ENCODE results near the gene PCDHA9. TPM values are rescaled to one million over a fixed set of nuclear protein-coding genes. Genes with fewer than 3 reads are reported as not detected.
"Not testable (repeated sequence)": the region's sequence is repeated elsewhere in the genome, so short reads cannot be mapped to it uniquely, and the experiment has no call there.

The PCDHA9 gene
- total RNA-seq, 2 donors from 2014 or later, result 0.04 TPM; not detected in 1

GRCh38 chr5:140835622-140836510 lies 12.3 kb upstream of the PCDHA9 start:
- Histone ChIP-seq H3K9me3 (peaks cover 0 to 49% of the 10 kb centered on the region in 2 donors), H3K27me3 (peaks cover 0 to 3% of the 10 kb centered on the region in 2 donors), H3K4me3 (no peak overlapping the region), H3K36me3 (no peaks in the 10 kb centered on the region), H3K27ac (no peak overlapping the region), H3K4me1 (no peaks in the 10 kb centered on the region)
- TF ChIP-seq, protein P1, sequence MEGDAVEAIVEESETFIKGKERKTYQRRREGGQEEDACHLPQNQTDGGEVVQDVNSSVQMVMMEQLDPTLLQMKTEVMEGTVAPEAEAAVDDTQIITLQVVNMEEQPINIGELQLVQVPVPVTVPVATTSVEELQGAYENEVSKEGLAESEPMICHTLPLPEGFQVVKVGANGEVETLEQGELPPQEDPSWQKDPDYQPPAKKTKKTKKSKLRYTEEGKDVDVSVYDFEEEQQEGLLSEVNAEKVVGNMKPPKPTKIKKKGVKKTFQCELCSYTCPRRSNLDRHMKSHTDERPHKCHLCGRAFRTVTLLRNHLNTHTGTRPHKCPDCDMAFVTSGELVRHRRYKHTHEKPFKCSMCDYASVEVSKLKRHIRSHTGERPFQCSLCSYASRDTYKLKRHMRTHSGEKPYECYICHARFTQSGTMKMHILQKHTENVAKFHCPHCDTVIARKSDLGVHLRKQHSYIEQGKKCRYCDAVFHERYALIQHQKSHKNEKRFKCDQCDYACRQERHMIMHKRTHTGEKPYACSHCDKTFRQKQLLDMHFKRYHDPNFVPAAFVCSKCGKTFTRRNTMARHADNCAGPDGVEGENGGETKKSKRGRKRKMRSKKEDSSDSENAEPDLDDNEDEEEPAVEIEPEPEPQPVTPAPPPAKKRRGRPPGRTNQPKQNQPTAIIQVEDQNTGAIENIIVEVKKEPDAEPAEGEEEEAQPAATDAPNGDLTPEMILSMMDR (IDR thresholded peaks at IDR 0.05), result no peak
- no peak for DNase-seq (ENCODE audit: low spot score)

DNA sequence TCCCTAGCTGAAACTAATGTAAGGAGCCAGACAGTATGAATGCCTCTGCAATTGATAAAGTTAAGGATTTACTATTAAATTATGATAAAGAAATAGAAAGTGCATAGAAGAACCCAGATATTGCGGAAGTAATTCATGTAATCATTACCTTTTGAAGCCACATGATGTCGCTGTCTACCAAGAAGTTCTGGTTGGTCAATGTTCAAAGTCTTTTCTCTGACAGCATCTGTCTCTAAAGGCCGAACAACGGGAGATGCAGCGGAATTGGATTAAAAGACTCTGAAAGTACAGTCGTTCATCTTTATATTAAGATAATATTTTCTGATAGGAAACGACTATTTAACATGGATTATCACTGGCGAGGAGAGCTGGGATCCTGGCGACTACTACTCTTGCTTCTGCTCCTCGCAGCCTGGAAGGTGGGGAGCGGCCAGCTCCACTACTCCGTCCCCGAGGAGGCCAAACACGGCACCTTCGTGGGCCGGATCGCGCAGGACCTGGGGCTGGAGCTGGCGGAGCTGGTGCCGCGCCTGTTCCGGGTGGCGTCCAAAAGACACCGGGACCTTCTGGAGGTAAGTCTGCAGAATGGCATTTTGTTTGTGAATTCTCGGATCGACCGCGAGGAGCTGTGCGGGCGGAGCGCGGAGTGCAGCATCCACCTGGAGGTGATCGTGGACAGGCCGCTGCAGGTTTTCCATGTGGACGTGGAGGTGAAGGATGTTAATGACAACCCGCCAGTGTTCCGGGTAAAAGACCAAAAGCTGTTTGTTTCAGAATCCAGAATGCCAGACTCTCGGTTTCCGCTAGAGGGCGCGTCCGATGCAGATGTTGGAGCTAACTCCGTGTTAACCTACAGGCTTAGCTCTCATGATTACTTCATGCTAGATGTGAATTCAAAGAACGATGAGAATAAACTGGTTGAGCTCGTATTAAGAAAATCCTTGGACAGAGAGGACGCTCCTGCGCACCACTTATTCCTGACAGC lies 6.9 kb upstream of the PCDHA9 start, which contains the start of gene PCDHA8:
TSS of gene PCDHA8 (plus strand) at position 210 of the 985 bp plus-strand sequence. CDS start at position 345, 135 bp downstream.
- no peaks in the 10 kb centered on the region for H3K27me3 ChIP-seq
- H3K27ac ChIP-seq, result no peak within 1 kb of the TSS
- H3K4me3 ChIP-seq, result no peak within 1 kb of the TSS
- TF ChIP-seq, protein P1 (IDR thresholded peaks at IDR 0.05), result peak in 1 of 2 donors; percentile 12
- no peaks in the 10 kb centered on the region for H3K36me3 ChIP-seq
- H3K4me1 ChIP-seq, result no peaks in the 10 kb centered on the region
- peaks cover 0 to 28% of the 10 kb centered on the region in 2 donors for H3K9me3 ChIP-seq
- no peak for DNase-seq (ENCODE audit: low spot score)

GRCh38 chr5:140842798-140843733 lies 5.1 kb upstream of the PCDHA9 start:
- H3K27me3 ChIP-seq, result no peaks in the 10 kb centered on the region
- H3K4me1 ChIP-seq, result no peaks in the 10 kb centered on the region
- peaks cover 0 to 24% of the 10 kb centered on the region in 2 donors for H3K9me3 ChIP-seq
- no peaks in the 10 kb centered on the region for H3K36me3 ChIP-seq
- no peak overlapping the region for H3K27ac ChIP-seq
- no peak for DNase-seq (ENCODE audit: low spot score)
- H3K4me3 ChIP-seq, result no peak overlapping the region
- TF ChIP-seq, protein P1 (IDR thresholded peaks at IDR 0.05), result no peak

GRCh38 chr5:140849831-140850634 lies 1.9 kb downstream of the PCDHA9 start:
- not testable (repeated sequence) for H3K27me3 ChIP-seq; H3K36me3 ChIP-seq; H3K4me3 ChIP-seq; DNase-seq (ENCODE audit: low spot score); H3K4me1 ChIP-seq; H3K27ac ChIP-seq
- H3K9me3 ChIP-seq, result peaks cover 0 to 23% of the 10 kb centered on the region in 2 donors
